Measurements from ENCODE around the gene NR2C2AP.
"Not testable (repeated sequence)": the region's sequence is repeated elsewhere in the genome, so short reads cannot be mapped to it uniquely, and the experiment has no call there.

NR2C2AP gene, protein sequence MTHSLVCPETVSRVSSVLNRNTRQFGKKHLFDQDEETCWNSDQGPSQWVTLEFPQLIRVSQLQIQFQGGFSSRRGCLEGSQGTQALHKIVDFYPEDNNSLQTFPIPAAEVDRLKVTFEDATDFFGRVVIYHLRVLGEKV

DNA sequence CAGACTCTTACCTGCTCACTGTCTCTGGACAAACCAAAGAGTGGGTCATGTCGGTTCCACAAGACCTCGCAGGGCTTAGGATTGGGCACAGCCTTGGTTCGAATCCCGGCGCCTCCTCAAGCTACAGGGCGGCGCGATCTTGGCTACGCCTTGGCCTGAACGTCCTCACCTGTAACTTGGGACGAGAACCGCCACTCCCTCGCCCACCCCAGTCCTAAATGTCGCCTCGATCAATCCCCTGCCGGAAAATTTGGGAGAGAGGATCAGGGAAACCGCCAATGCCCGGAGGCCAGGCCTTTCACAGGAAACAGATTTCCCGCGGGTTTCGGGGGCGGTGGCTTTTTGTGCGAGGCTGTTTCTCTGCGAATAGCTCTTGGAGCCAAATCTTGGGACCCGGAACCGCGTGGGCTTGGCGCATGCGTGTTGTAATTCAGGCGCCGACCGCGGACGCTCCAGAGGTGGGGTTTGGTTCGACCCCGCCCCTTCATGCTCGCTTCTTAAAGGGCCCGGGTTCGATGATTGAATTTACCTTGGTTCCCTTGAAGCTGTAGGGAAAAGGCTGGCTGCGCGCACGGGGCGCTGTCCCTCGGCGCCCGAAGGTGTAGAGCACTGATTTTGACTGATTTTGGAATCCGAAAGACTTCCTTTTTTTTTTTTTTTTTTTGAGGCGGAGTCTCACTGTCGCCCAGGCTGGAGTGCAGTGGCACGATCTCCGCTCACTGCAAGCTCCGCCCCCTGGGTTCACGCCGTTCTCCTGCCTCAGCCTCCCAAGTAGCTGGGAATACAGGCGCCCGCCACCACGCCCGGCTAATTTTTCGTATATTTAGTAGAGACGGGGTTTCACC, at the start of gene NR2C2AP:
NR2C2AP (minus strand) TSS at position 403 of the 845 bp plus-strand sequence; CDS start at position 49, 354 bp downstream.
- peak; percentile 88 for DNase-seq

DNA sequence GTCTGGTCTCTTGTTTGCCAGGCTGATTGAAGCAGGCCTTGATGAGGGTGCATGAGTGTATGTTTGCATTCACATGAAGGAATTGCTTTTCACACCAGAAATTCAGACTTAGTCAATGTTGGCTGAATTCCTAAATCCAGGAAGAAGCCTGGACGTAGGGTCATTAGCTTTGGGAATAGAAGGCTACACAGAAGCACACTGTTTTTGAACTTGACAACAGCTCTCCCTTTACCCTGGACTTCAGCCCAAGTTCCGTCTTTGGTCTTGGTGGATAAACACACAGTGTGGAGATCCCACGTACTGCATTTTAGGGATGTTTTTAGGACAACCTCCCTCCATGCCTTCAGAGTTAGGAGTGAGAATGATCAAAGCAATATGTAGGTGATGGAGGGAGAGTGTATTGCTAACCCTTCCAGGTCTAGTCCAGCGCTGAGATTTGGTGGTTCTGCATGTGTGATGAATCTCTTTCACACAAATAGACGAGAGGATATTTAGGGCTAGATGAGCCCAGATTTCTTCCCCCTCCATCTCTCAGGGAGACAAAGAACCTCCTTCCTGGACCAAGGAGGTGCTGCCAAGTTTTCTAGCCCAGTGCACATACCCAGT, 47.1 kb upstream of the NR2C2AP start:
- no peak for DNase-seq

DNA sequence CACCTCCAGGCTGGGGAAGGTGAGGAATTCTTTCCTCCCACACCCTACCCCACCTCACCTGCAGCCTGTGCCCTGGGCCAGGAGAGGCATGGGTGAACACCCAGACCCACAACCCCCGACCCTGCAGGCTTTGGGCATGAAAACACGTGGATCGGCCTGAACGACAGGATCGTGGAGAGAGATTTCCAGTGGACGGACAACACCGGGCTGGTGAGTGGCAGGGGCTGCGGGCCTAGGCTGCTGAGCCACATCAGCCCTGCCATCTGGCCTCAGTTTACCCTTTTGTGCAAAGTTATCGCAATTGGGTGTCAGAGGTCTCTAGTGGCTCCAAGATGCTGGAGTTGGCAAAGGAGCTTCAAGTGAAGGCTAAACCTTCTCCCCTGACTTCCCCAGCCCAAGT, 37.3 kb upstream of the NR2C2AP start:
- no peak for DNase-seq

DNA sequence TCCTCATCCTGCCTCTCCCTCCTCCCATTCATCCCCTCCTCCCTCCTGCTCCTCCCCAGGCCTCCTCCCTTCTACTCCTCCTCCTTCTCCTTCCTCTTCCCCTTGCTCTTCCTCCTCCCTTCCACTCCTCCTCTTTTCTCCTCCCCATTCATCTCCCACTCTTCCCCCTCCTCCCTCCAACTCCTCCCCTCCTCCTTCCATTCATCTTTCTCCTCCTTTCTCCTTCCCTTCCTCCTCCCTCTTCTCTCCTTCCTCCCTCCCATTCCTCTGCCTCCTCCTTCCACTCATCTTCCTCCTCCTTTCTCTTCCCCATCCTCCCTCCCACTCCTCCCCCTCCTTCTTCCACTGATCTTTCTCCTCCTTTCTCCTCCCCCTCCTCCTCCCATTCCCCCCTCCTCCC, 36.5 kb upstream of the NR2C2AP start:
- DNase-seq = no peak

DNA sequence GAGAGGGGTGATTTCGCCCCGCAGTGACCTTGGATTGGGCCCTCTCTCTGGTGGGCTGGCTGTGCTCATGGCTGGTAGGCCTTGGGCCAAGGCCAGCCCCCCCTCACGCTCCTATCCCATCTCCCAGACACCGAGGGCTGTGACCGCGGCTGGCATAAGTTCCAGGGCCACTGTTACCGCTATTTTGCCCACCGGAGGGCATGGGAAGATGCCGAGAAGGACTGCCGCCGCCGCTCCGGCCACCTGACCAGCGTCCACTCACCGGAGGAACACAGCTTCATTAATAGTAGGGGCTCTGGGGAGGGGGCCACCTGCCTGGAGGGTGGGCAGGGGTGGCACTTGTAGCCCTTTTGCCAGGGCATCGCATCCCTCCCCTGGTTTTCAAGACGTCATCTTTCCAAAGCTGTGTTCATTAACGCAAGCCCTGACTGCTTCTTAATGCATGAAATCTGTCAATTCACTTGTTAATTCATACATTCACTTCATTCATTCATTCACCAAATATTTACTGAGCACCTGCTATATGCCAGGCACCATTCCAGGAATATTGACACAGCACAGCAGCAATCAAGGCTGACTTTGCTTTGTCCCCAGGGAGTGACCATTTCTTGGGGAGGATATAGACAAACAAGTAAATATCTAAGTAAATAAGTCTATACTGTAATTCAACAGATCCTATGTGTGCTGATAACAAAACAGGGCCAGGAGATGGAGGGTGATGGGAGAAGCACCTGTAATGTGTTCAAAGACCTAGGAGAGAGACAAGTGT, 35.1 kb upstream of the NR2C2AP start:
- DNase-seq = no peak

DNA sequence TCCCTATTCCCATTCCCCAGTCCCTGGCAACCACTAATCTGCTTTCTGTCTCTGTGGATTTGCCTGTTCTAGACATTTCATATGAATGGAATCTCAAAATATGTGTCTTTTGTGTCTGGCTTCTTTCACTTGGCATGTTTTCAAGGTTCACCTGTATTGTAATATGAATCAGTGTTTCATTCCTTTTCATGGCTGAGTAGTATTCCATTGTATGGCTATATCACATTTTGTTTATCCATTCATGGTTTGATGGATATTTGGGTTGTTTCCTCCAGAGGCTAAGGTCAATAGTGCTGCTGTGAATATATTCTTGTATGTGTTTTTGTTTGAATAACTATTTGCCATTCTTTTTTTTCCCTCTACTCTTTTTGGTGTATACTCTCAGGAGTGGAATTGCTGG, 33.0 kb upstream of the NR2C2AP start:
- DNase-seq = no peak

DNA sequence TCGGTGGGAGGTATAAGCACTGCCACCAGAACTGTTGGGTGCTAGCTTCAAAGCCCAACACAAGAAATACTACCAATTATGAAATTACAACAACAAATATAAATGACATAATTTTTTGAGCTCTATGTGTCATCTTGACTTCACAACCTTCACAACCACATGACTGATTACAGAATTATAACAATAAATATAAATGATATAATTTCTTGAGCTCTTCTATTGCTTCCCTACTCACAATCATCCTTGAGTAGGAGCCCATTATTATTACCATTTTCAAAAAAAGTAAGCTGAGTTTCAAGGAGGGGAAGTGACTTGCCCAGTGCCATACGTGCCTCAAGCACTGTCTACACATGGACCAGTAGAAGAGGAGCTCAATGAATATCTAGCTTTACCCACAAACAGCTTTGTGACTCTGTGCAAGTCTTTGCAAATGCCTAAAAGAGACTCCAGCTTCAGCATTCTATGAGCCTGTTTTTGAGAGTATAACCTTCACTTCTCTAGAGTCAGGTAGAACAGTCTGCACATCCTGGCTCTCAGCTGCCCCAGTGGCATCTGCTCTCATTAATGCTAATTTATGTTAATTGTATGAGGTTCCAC, 31.1 kb upstream of the NR2C2AP start:
- DNase-seq = no peak

DNA sequence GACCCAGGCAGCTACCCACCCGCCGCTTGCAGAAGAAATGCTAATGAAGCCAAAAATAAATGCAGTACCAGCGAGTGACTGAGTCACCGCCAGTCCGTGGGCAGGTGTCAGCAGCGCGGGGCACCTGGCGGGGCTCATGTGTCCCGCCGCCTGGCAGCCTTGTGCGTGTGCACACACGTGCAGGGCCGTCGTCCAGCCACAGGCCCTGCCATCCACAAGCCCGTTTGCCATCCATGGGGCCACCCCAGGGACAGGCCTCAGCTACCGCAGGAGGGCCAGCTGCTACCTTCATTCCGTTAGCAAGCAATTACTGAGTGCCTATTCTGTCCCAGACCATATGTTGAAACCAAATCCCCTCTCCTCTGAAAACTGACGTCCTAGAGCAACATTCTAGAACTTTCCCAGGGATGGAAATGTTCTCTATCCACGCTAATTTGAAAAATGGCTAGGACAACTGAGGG, 29.1 kb upstream of the NR2C2AP start:
- no peak for DNase-seq

DNA sequence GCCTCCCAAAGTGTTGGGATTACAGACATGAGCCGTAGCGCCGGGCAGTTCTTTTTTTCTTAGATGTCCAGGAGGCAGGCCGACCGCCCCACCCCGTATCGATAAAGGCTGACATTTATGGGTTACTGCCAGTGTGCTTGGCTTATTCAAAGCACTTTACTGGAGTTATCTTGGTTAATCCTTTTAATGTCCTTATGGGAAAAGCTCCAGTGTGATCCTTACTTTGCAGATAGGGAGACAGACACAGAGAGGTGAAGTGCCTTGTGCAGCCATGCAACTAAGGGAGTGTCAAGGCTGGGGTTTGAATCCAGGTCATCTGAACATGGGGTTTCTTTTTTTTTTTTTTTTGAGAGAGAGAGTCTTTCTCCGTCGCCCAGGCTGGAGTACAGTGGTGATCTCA, 27.8 kb upstream of the NR2C2AP start:
- no peak for DNase-seq

DNA sequence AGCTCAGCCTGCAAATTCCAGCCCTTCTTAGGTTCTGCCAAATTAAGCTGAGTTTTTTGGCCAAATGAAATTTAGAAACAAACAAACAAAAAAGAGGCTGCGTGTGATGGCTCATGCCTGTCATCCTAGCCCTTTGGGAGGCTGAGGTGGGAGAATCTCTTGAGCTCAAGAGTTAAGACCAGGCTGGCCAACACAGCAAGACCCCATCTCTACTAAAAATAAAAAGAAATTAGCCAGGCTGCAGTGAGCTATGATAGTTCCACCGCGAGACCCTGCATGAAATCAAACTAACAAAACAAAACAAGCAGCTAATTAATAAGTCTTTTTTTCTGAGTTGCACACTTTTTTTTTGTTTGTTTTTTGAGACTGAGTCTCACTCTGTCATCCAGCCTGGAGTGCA, 26.5 kb upstream of the NR2C2AP start:
- no peak for DNase-seq

DNA sequence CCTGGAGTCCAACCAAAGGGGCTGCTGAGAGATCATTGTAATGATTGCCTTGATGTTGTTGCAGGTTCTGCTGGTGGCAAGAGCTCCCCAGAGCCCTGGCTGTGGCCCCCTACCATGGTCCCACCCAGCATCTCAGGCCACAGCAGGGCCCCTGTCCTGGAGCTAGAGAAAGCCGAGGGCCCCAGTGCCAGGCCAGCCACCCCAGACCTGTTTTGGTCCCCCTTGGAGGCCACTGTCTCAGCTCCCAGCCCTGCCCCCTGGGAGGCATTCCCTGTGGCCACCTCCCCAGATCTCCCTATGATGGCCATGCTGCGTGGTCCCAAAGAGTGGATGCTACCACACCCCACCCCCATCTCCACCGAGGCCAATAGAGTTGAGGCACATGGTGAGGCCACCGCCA, 24.0 kb upstream of the NR2C2AP start:
- DNase-seq = no peak

DNA sequence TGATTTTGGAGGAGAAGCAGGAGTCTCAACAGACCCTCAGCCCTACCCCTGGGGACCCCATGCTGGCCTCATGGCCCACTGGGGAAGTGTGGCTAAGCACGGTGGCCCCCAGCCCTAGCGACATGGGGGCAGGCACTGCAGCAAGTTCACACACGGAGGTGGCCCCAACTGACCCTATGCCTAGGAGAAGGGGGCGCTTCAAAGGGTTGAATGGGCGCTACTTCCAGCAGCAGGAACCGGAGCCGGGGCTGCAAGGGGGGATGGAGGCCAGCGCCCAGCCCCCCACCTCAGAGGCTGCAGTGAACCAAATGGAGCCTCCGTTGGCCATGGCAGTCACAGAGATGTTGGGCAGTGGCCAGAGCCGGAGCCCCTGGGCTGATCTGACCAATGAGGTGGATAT, 23.4 kb upstream of the NR2C2AP start:
- no peak for DNase-seq

DNA sequence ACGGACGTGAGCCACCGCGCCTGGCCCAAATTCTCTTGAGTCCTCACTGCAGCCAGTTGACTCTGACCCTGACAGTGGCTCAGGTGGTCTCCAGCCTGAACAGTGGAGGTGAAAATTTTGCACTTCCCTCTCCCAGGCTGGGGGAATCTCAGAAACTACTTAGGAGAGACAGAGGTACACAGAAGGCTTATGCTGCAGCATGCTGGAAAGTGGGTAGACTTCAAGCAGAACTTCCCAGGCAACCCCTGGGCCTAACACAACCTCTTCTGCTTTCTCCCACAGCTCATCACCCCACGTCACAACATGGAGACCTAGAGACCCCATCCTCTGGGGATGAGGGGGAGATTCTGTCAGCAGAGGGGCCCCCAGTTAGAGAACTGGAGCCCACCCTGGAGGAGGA, 23.0 kb upstream of the NR2C2AP start:
- no peak for DNase-seq

DNA sequence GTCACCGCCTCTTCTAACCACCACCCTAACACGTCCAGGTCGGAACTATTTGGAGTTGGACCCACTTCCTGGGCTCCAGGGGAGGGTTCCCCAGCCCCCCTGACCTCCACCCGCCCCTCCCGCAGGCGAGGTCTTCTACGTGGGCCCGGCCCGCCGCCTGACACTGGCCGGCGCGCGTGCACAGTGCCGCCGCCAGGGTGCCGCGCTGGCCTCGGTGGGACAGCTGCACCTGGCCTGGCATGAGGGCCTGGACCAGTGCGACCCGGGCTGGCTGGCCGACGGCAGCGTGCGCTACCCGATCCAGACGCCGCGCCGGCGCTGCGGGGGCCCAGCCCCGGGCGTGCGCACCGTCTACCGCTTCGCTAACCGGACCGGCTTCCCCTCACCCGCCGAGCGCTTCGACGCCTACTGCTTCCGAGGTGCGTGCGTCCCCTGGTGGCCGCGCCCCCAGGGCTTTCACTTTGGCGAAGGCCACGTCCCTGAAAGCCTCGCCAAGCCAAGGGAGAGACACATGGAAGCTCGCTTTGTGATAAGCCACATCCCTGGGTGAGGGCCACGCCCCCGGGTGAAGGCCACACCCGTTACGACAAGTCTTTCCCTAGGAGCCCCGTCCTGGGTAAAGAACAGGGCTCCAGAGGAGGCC, 21.8 kb upstream of the NR2C2AP start:
- peak; percentile 74 for DNase-seq

DNA sequence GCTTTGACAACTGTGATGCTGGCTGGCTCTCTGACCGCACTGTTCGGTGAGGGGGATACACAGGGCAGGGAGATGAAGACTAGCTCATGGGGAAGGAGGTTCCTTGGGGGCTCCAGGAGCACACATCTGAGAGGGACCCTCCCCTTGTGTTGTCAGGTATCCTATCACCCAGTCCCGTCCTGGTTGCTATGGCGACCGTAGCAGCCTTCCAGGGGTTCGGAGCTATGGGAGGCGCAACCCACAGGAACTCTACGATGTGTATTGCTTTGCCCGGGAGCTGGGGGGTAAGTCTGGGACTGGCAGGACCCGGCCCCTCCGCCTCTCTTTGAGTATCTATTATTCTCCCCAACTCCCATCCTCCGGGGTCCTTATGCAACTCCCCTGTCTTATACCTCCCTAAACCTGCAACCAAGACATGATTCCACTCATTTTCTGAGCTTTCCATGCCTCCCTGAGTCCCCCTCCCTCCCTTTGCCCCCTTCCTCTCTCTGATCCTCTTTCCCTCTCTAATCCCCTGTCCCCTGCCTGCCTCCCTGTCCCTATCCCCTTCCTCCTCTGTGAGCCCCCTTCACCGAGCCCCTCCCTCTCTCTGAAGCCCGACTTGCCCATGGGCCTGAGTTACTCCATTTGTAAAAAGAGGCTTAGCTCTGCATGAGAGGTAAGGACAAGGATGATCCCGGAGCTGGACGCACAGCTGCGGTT, 21.1 kb upstream of the NR2C2AP start:
- DNase-seq = no peak

DNA sequence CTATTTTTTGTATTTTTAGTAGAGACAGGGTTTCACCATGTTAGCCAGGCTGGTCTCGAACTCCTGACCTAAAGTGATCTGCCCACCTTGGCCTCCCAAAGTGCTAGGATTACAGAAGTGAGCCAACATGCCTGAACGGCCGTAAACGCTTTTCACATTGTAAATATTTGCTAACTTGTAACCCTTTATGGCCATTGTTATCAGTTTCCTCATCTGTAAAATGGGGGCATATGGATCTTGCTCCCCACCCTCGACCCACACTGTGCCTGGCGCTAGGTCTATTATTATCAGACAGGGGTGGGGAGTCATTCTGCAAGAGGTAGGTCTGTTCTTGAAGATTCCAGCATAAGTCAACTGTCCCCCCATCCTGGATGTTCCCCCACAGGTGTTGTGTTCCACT, 20.4 kb upstream of the NR2C2AP start:
- no peak for DNase-seq

DNA sequence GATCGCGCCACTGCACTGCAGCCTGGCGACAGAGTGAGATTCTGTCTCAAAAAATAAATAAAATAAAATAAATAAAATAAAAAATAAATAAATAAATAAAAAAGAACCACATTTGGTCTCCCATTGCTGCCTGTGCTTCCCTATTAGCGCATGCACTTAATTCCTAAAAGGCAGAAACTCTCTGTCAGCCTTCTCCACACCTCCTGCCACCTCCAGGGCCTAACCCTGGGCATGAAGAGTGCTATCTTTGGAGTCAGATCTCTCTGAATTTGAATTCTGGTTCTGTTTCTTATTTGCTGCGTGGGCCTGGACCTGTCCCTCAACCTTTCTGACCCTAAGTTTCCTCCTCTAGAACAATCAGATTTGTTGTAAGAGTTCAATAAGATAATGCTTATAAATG, 19.8 kb upstream of the NR2C2AP start:
- DNase-seq = no peak

DNA sequence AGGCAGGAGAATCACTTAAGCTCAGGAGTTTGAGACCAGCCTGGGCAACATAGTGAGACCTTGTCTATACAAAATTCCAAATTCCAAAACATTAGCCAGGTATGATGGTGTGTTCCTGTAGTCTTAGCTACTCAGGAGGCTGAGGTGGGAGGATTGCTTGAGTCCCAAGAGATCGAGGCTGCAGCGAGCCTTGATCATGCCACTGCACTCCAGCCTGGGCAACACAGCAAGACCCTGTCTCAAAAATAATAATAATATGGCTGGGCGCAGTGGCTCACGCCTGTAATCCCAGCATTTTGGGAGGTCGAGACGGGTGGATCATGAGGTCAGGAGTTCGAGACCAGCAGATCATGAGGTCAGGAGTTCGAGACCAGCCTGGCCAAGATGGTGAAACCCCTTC, 17.8 kb upstream of the NR2C2AP start:
- DNase-seq = not testable (repeated sequence)

DNA sequence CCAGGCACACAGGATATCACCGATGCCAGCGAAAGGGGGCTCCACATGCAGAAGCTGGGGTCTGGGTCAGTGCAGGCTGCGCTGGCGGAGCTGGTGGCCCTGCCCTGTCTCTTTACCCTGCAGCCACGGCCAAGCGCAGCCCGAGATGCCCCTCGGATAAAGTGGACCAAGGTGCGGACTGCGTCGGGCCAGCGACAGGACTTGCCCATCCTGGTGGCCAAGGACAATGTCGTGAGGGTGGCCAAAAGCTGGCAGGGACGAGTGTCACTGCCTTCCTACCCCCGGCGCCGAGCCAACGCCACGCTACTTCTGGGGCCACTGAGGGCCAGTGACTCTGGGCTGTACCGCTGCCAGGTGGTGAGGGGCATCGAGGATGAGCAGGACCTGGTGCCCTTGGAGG, 15.7 kb upstream of the NR2C2AP start:
- DNase-seq = no peak

DNA sequence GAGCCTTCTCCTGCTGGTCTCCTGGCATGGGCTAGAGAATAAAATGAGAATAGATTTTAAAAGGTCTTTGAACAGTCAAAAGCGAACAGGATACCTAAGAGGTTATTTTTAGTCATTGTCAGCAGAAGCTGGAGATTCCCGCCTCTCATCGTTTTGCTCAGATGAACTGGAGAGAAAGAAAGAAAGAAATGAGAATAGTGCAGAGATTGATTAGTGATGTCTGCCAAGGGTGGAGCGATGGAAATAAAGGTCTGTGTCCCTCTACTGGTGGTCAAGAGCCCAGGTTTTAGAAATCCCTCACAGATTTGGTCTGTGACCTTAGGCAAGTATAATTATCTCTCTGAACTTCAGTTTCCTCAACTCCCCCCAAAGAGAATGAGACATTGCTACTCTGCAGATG, 13.9 kb upstream of the NR2C2AP start:
- no peak for DNase-seq

DNA sequence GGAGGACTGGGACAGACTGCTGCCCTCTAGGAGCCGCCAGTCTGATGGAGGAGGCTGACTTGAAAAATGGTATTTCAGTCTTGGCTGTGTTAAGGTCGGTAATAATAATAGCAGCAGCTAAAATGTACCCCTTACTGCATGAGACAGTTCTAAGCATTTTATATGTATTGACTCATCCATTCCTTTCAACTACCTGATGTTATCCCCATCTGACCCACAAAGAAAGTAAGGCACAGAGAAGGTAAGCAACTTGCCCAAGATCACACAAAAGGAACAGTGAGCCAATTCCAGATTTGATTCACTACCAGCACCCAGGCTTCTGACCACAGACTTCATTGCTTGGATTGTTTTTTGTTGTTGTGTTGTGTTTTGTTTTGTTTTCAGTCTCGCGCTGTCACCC, 12.6 kb upstream of the NR2C2AP start:
- no peak for DNase-seq

DNA sequence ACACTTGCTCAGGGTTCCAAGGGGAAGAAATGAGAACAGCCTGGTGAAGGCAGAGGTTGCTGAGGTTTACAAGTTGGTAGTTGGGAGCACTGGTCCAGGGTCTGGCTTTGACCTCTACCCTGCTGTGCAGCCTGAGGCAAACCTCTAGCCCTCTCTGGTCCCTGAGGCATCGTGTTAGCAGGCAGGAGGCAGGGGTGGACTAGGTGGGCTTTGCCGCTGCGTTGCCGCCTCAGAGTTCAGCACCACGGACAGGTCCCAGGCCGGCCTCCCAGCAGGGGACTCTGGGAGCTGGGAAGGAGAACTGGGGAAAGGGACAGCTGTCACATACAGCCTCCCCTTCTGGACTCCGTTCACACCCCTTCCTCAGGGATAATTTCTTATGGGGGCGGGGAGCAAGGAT, 11.7 kb upstream of the NR2C2AP start:
- no peak for DNase-seq

All from NCI-H1436 (cell line).